Activated naive CD8-positive, alpha-beta T cell (primary cell): ENCODE results near the gene PPP2R5C.

Experiments
- H3K27ac Mint-ChIP-seq: one replicate; pipeline ENCODE4 v1.8.0; 2021; ENCODE audit warnings: mixed read lengths
- H3K27me3 Mint-ChIP-seq: one replicate; pipeline ENCODE4 v1.8.0; 2021; ENCODE audit warnings: mixed read lengths
- H3K36me3 Mint-ChIP-seq: one replicate; pipeline ENCODE4 v1.8.0; 2021; ENCODE audit warnings: mixed read lengths
- H3K4me1 Mint-ChIP-seq: one replicate; pipeline ENCODE4 v1.8.0; 2021; ENCODE audit warnings: low read depth, mixed read lengths
- H3K4me3 Mint-ChIP-seq: one replicate; pipeline ENCODE4 v1.8.0; 2021; ENCODE audit warnings: mild to moderate bottlenecking, mixed read lengths
- H3K9me3 Mint-ChIP-seq: one replicate; pipeline ENCODE4 v1.8.0; 2021; ENCODE audit warnings: low read depth, mixed read lengths

Gene PPP2R5C

GRCh38 chr14:101758913-101759593 lies 2.5 kb upstream of the PPP2R5C start:
- H3K4me3 Mint-ChIP-seq, result peak overlapping the region; percentile 61
- peaks cover 3% of the 10 kb centered on the region for H3K9me3 Mint-ChIP-seq
- H3K27ac Mint-ChIP-seq, result no peak overlapping the region
- H3K27me3 Mint-ChIP-seq, result no peaks in the 10 kb centered on the region
- H3K4me1 Mint-ChIP-seq, result peaks cover 25% of the 10 kb centered on the region
- H3K36me3 Mint-ChIP-seq, result no peaks in the 10 kb centered on the region

DNA sequence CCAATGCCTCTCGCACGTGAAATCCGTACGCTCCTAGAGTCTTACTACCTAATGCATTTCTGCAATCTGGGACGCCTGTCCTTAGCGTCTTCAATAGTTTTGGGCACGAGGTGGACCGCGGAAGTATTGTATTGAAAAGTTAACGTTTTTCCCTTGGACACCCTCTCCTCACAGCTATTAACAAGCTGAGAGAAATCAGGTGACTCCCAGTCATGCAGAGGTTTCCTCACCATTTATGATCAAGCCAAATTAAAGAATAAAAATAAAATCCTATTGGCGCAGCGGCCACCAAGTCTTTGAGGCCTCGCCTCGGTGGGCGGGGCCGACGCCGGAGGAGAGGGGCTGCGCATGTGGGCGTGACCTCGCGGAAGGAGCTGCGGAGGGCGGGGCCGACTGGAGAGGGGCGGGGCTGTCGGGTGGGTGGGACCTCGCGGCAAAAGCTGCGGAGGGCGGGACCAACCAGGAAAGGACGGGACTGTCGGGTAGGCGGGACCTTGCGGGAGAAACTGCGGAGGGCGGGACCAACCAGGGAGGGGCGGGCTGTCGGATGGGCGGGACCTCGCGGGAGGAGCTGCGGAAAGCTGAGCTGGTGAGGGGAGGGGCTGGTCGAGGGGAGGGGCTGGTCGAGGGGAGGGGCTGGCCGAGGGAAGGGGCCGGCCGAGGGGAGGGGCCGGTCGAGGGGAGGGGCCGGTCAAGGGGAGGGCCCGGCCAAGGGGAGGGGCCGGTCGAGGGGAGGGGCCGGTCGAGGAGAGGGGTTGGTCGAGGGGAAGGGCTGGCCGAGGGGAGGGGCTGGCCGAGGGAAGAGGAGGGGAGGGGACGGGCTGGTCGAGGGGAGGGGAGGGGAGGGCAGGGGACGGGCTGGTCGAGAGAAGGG lies 1.1 kb upstream of the PPP2R5C start:
- no peaks in the 10 kb centered on the region for H3K27me3 Mint-ChIP-seq
- H3K36me3 Mint-ChIP-seq, result no peaks in the 10 kb centered on the region
- H3K4me1 Mint-ChIP-seq, result peaks cover 38% of the 10 kb centered on the region
- H3K27ac Mint-ChIP-seq, result peak overlapping the region; percentile 61
- H3K9me3 Mint-ChIP-seq, result no peaks in the 10 kb centered on the region
- H3K4me3 Mint-ChIP-seq, result peak overlapping the region; percentile 61

GRCh38 chr14:101761881-101762529 lies 496 bp downstream of the PPP2R5C start:
- Mint-ChIP-seq H3K27me3 (no peaks in the 10 kb centered on the region), H3K36me3 (peaks cover 10% of the 10 kb centered on the region), H3K4me1 (peaks cover 52% of the 10 kb centered on the region), H3K27ac (peak overlapping the region; percentile 83), H3K4me3 (peak overlapping the region; percentile 91), H3K9me3 (no peaks in the 10 kb centered on the region)

GRCh38 chr14:101762530-101763101 lies 1.1 kb downstream of the PPP2R5C start:
- peak overlapping the region; percentile 91 for H3K4me3 Mint-ChIP-seq
- H3K9me3 Mint-ChIP-seq, result no peaks in the 10 kb centered on the region
- H3K4me1 Mint-ChIP-seq, result peaks cover 52% of the 10 kb centered on the region

GRCh38 chr14:101763941-101764709 lies 2.6 kb downstream of the PPP2R5C start:
- Mint-ChIP-seq H3K27ac (peak overlapping the region; percentile 77), H3K4me1 (peaks cover 51% of the 10 kb centered on the region), H3K9me3 (no peaks in the 10 kb centered on the region), H3K4me3 (peak overlapping the region; percentile 91), H3K27me3 (no peaks in the 10 kb centered on the region), H3K36me3 (peaks cover 10% of the 10 kb centered on the region)

More at GRCh38 chr14:101762530-101763101, 1.1 kb downstream of the PPP2R5C start:
- Mint-ChIP-seq H3K27me3 (no peaks in the 10 kb centered on the region), H3K27ac (peak overlapping the region; percentile 83), H3K36me3 (peaks cover 10% of the 10 kb centered on the region)

GRCh38 chr14:101767618-101768362 lies 6.3 kb downstream of the PPP2R5C start:
- Mint-ChIP-seq H3K4me1 (peaks cover 40% of the 10 kb centered on the region), H3K36me3 (peaks cover 10% of the 10 kb centered on the region), H3K27me3 (no peaks in the 10 kb centered on the region), H3K4me3 (no peak overlapping the region), H3K9me3 (no peaks in the 10 kb centered on the region), H3K27ac (no peak overlapping the region)

DNA sequence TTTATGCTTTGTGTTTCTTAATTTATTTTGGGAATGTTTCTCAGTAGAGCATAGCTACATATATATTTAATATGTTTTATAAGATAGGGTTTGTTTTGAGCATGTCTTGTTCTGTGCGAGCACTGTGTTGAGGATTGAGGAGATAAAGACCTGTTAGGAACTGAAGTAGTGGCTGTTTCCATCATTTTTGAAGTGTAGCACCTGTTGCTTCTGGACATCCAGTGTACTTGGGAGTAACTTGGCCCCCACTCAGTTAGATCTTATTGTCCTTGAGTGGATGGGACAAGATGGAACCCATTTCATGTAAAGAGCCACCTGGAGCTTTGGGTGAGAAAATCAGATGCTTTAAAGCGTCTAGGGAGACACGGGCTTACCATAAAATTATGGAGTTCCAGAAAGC lies 8.7 kb downstream of the PPP2R5C start:
- Mint-ChIP-seq H3K4me1 (peaks cover 27% of the 10 kb centered on the region), H3K27ac (no peak overlapping the region)

DNA sequence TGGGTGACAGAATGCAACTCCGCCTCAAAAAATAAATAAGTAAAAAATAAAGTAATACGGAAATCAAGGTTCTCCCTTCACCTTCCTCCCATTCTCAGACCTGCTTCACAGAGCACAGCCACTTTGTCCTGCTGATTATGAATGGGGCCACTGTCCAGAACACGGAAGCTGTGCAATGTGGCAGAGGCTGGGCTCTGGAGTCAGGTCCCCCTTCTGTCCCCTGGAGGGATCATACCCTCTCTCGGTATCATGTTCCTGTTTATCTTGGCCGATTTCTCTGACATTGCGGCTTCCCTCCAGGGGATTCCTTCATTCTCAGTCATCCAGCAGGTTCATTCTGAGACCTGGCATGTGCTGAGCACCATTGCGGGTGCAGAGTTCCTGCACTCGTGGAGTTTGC lies 11.3 kb downstream of the PPP2R5C start:
- Mint-ChIP-seq H3K4me1 (peaks cover 15% of the 10 kb centered on the region), H3K27ac (no peak overlapping the region), H3K36me3 (no peaks in the 10 kb centered on the region), H3K9me3 (no peaks in the 10 kb centered on the region), H3K4me3 (no peak overlapping the region), H3K27me3 (no peaks in the 10 kb centered on the region)

More for the DNA sequence above, 8.7 kb downstream of the PPP2R5C start:
- H3K4me3 Mint-ChIP-seq, result no peak overlapping the region
- no peaks in the 10 kb centered on the region for H3K27me3 Mint-ChIP-seq
- peaks cover 10% of the 10 kb centered on the region for H3K36me3 Mint-ChIP-seq
- H3K9me3 Mint-ChIP-seq, result no peaks in the 10 kb centered on the region

GRCh38 chr14:101773378-101773777 lies 11.9 kb downstream of the PPP2R5C start:
- Mint-ChIP-seq H3K27ac (no peak overlapping the region), H3K9me3 (no peaks in the 10 kb centered on the region)

DNA sequence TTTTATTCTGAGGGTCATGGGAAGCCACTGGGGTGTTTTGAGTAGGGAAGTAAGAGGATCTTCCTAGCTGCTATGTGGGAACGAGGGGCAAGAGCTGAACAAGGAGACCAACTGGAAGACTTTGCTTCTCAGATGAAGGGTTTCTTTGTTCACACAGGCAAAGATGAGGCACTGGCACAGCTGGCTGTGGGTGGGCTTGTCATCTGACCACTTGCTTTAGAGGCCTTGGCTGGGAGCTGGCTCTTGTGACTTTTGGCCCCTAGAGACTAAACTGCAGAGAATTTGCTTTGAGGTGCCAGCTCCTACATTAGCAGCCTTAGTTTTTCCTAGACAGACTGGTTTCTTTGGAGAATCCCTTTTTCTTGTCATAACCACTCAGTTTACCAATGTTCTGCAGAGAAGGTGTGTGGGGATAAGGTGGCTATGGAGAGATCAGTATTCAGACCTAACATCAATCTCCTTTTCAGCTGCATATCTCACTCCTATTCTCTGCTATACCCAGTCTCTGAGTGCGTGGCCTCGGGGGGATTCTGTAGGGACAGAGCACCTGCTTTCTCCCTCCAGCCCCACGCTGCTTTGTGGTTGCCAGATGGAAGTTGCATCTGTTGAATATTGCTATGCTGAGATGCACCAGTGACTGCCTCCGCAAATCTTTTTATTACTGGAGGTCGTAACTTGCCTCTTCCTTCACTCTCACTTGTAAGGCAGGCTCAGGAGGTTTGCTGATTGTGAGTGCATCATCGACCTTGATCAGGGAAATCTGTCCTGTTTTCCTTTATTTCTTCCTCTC lies 12.7 kb downstream of the PPP2R5C start:
- H3K4me3 Mint-ChIP-seq, result no peak overlapping the region
- peaks cover 18% of the 10 kb centered on the region for H3K4me1 Mint-ChIP-seq
- H3K9me3 Mint-ChIP-seq, result no peaks in the 10 kb centered on the region
- no peaks in the 10 kb centered on the region for H3K27me3 Mint-ChIP-seq
- peak overlapping the region; percentile 61 for H3K27ac Mint-ChIP-seq
- H3K36me3 Mint-ChIP-seq, result peaks cover 5% of the 10 kb centered on the region

More at GRCh38 chr14:101773378-101773777, 11.9 kb downstream of the PPP2R5C start:
- Mint-ChIP-seq H3K27me3 (no peaks in the 10 kb centered on the region), H3K4me1 (peaks cover 16% of the 10 kb centered on the region), H3K36me3 (peaks cover 5% of the 10 kb centered on the region), H3K4me3 (no peak overlapping the region)

DNA sequence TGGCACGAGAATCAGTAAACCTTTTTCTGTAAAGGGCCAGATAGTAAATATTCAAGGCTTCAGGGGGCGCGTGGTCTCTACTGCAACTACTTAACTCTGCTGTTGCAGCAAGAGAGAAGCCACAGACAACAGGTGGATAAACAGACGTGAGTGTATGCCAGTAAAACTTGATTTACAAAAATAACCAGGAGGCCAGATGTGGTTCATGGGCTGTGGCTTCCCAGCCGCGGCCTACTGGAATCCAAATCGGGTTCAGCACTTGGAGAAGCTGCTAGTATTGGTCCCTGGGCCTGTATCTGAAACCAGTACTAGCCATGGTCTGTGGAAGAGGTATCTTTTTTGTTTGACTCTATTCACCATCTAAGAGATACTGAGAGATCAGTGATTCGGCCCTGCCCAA lies 13.3 kb downstream of the PPP2R5C start:
- Mint-ChIP-seq H3K4me1 (peaks cover 21% of the 10 kb centered on the region), H3K27ac (peak overlapping the region; percentile 61), H3K4me3 (no peak overlapping the region), H3K36me3 (peaks cover 5% of the 10 kb centered on the region), H3K27me3 (no peaks in the 10 kb centered on the region), H3K9me3 (no peaks in the 10 kb centered on the region)

GRCh38 chr14:101775826-101776225 lies 14.3 kb downstream of the PPP2R5C start:
- Mint-ChIP-seq H3K9me3 (no peaks in the 10 kb centered on the region), H3K36me3 (peaks cover 5% of the 10 kb centered on the region), H3K4me3 (no peak overlapping the region), H3K27ac (peak overlapping the region; percentile 10), H3K4me1 (peaks cover 31% of the 10 kb centered on the region), H3K27me3 (no peaks in the 10 kb centered on the region)

GRCh38 chr14:101776344-101776743 lies 14.8 kb downstream of the PPP2R5C start:
- Mint-ChIP-seq H3K27me3 (no peaks in the 10 kb centered on the region), H3K27ac (peak overlapping the region; percentile 10)

More at GRCh38 chr14:101776344-101776743, 14.8 kb downstream of the PPP2R5C start:
- Mint-ChIP-seq H3K9me3 (no peaks in the 10 kb centered on the region), H3K36me3 (peaks cover 5% of the 10 kb centered on the region), H3K4me3 (no peak overlapping the region), H3K4me1 (peaks cover 28% of the 10 kb centered on the region)
